GM19035 (cell line): ENCODE data around the gene EOLA1.
"Not testable (repeated sequence)": the region's sequence is repeated elsewhere in the genome, so short reads cannot be mapped to it uniquely, and the experiment has no call there.

Experiments
- ATAC-seq: cut with Tn5 transposase; IDR thresholded peaks from one replicate; pipeline ENCODE4 v1.9.1; 2021; ENCODE audit not compliant: unreplicated experiment

EOLA1 gene

GRCh38 chrX:149541521-149542047 lies 772 bp downstream of the EOLA1 start:
- no peak for ATAC-seq

GRCh38 chrX:149545545-149546543 lies 5.0 kb downstream of the EOLA1 start:
- ATAC-seq = not testable (repeated sequence)

- ATAC-seq = not testable (repeated sequence)
Observed at GRCh38 chrX:149546962-149547361, 6.2 kb downstream of the EOLA1 start.

DNA sequence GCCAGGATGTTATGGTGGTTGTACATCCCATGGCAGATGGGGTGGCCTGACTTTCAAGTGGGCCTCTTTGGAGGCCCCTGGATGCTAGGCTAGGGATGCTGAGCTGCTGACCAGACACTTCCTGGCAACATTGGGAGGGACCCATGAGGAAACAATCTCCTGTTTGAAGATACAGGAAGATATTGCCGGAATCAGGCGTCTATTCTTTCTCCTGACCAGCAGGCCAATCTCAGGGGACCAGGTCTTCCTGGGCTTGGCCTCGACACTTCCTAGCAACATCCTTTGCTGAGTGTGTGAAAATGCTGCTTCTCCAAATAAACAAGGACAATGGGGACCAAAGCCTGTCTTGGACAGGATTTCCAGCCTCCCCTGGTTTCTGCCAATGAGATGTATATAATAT lies 7.0 kb downstream of the EOLA1 start:
- not testable (repeated sequence) for ATAC-seq

GRCh38 chrX:149549701-149550100 lies 8.9 kb downstream of the EOLA1 start, which contains the start of gene HSFX3:
Gene HSFX3 (minus strand): TSS chrX:149549924. CDS start chrX:149549852, 72 bp downstream.
- ATAC-seq = not testable (repeated sequence)

DNA sequence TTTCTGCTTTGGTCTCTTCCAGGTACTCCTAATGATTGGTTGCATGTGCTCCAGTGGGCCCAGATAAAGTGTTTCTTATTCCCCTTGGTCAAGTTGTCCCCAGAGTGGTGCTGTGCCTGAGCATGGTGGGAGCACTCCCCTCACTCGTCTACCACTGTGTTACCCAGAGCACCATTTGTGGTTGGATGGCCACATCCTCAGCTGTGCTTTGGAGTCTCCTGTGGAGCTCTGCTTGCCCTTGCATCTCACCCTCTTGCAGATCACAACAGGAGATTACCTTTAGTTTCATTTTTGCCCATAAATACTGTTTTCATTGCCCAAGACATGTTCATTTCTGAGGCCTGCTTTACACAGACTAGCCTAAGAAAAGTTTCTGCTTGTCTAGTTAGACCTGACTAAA lies 9.6 kb downstream of the EOLA1 start:
- ATAC-seq = not testable (repeated sequence)

- not testable (repeated sequence) for ATAC-seq
Observed at GRCh38 chrX:149551245-149551938, 10.6 kb downstream of the EOLA1 start.

- ATAC-seq = not testable (repeated sequence)
Observed at GRCh38 chrX:149551939-149552248, 11.1 kb downstream of the EOLA1 start.

GRCh38 chrX:149555251-149555650 lies 14.4 kb downstream of the EOLA1 start:
- ATAC-seq = not testable (repeated sequence)

GRCh38 chrX:149563359-149563758 lies 22.5 kb downstream of the EOLA1 start:
- no peak for ATAC-seq

- no peak for ATAC-seq
Observed at GRCh38 chrX:149567621-149568417, 27.0 kb downstream of the EOLA1 start.

DNA sequence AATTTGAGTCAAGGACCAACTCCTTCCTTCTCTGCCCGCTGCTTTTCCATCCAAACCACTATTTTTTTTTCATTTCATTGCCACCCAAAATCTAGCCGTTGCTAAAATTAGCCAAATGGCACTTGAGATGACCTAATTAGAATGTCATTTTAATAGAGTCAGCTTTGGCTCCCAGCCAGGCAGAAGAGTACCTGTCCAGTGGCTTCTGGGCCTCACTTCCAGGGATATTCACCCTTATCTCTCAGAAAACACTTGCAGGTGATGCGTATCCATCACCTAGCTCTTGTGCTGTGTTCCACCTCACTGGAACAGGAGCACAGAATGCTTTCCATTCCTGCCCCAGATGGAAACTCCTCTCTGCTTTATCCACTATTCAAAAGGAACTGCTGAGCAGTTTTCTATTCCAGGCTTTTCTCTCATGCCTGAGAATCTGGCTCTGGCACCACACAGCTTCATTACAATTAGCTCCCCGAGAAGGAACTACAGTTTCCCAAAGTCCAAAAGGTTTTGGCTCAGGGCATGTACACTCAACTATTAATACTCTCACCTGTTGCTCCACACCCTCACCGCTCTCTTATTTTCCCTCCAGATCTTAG lies 28.0 kb downstream of the EOLA1 start:
- no peak for ATAC-seq

DNA sequence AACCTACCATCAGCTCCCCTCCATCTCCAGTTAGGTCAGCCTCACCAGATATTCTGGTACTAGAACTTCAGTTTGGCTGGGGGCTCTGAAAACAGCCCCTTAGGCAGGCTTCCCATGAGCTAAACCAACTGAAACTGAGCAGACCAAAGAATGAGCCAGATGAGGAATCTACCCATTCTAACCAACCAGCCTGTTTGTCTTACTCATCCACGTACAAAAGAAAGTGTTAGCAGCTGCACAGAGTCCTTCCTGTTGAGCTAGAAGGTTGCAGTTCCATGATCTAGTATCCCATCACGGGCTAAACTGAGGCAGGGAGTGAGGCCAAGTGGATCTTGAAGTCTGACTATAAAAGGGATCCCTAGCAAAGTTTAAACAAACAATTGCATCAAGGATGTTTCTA lies 29.0 kb downstream of the EOLA1 start:
- ATAC-seq = no peak

DNA sequence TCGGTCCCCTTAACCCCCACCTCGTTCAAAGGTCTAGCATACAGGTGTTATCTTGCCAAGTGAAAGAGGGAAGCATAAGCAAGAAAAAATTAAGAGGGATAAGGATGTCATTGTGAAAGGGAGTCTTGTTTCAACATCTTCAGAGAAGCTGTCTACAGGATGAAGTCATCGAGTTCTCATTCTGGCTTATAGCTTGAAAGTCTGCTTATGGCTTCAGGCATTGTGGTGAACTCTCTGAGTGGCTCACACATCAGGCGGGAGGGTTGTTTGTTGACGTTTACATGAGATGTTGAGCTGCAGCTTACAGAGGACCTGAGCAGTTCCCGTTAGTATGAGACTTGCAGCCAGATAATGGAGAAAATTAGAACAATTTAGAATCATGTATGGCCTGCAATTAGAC lies 29.9 kb downstream of the EOLA1 start:
- no peak for ATAC-seq

GRCh38 chrX:149571770-149572169 lies 31.0 kb downstream of the EOLA1 start:
- no peak for ATAC-seq

- no peak for ATAC-seq
Observed at GRCh38 chrX:149572743-149573142, 31.9 kb downstream of the EOLA1 start.

GRCh38 chrX:149573456-149573855 lies 32.6 kb downstream of the EOLA1 start:
- ATAC-seq = peak; percentile 100

GRCh38 chrX:149585631-149586030 lies 44.8 kb downstream of the EOLA1 start:
- not testable (repeated sequence) for ATAC-seq

DNA sequence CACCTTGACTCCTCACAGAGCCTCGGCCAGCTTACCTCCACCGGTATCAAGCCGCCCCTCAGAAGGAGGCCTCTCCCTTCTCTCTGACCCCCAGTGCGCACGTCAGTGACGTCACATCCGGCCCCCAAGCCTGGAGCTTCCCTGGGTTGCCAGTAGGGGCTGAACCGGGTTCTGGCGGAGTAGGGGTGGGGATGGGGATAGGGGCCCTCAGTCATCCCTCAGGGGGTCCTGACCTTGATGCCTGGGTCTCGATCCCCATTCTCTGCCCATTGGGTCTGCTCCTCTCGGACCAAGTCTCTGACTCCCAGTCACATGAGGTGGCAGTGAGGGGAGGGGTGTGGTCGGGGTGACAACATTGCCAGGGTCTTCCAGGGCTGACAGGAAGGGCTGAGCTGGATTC lies 46.5 kb downstream of the EOLA1 start, which contains the start of gene MAGEA9B:
MAGEA9B (minus strand) TSS at position 101 of the 400 bp plus-strand sequence. CDS start 4,280 bp downstream, outside the sequence.
- not testable (repeated sequence) for ATAC-seq

- not testable (repeated sequence) for ATAC-seq
Observed at GRCh38 chrX:149590993-149591392, 50.2 kb downstream of the EOLA1 start.
